BE2C (cell line): Measurements from ENCODE around the gene RANBP17.

Experiments
- DNase-seq: peaks from one replicate; pipeline ENCODE4 v3.0.0-alpha.2; 2020
- H3K27me3 ChIP-seq: fragments of 250-450 bp; sonication (Bioruptor Pico); 2 replicates; pipeline ENCODE4 v1.5.1; 2020; ENCODE audit warnings: mild to moderate bottlenecking
- H3K36me3 ChIP-seq: fragments of 250-450 bp; sonication (Bioruptor Pico); 2 replicates; pipeline ENCODE4 v1.5.1; 2020; ENCODE audit warnings: mild to moderate bottlenecking
- H3K4me1 ChIP-seq: fragments of 250-450 bp; sonication (Bioruptor Pico); 2 replicates; pipeline ENCODE4 v1.5.1; 2020
- H3K4me3 ChIP-seq: 2 replicates; pipeline ENCODE4 v1.5.1; 2011; ENCODE audit warnings: low read depth, low read length
- H3K9me3 ChIP-seq: fragments of 250-450 bp; sonication (Bioruptor Pico); 2 replicates; pipeline ENCODE4 v1.5.1; 2020
- TF ChIP-seq, protein P1 (sequence below): IDR thresholded peaks from 2 replicates; pipeline ENCODE4 v1.5.1; 2012; ENCODE audit warnings: mild to moderate bottlenecking, low read depth, low read length

The RANBP17 gene

DNA sequence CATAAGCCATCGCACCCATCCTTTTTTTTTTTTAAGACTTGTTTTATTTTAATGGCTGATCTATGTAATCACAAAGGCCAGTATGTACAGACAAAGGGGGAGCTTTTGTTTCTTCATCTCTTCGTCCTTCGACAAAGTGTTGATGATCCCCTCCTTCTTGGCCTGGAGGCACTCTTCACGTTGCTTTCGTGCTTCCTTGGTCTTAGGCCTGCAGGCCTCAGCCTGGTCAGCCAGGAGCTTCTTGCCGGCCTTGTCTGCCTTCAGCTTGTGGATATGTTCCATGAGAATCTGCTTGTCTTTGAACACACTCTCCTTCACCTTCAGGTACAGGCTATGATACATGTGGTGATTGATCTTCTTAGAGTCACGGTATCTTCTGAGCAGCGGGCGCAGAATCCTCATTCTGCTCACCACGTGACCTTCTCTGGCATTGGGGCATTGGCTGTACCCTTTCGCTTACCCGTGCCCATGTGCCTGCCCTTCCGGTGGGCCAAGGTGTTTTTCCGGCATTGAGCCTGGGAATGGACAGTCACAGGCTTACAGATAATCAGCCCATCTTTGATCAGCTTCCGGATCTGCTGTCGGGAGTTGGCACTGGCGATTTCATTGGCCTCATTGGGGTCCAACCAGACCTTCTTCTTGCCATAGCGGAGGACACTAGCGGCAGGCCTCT is 483.3 kb downstream of the RANBP17 start:
- no peaks in the 10 kb centered on the region for H3K27me3 ChIP-seq
- no peak for DNase-seq
- H3K9me3 ChIP-seq = no peaks in the 10 kb centered on the region
- H3K36me3 ChIP-seq = no peaks in the 10 kb centered on the region
- no peaks in the 10 kb centered on the region; the same call in 1 of the 2 replicates for H3K4me1 ChIP-seq
- H3K4me3 ChIP-seq = no peak overlapping the region
- TF ChIP-seq, protein P1, sequence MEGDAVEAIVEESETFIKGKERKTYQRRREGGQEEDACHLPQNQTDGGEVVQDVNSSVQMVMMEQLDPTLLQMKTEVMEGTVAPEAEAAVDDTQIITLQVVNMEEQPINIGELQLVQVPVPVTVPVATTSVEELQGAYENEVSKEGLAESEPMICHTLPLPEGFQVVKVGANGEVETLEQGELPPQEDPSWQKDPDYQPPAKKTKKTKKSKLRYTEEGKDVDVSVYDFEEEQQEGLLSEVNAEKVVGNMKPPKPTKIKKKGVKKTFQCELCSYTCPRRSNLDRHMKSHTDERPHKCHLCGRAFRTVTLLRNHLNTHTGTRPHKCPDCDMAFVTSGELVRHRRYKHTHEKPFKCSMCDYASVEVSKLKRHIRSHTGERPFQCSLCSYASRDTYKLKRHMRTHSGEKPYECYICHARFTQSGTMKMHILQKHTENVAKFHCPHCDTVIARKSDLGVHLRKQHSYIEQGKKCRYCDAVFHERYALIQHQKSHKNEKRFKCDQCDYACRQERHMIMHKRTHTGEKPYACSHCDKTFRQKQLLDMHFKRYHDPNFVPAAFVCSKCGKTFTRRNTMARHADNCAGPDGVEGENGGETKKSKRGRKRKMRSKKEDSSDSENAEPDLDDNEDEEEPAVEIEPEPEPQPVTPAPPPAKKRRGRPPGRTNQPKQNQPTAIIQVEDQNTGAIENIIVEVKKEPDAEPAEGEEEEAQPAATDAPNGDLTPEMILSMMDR = no peak
